HCEC 1CT (cell line): ENCODE results near the gene EEFSEC.
A peak's percentile ranks its signal among the peaks of the same experiment; 100 is the strongest.

Experiments
- DNase-seq: peaks from one replicate; pipeline ENCODE4 v3.0.0-alpha.2; 2017

The EEFSEC gene

DNA sequence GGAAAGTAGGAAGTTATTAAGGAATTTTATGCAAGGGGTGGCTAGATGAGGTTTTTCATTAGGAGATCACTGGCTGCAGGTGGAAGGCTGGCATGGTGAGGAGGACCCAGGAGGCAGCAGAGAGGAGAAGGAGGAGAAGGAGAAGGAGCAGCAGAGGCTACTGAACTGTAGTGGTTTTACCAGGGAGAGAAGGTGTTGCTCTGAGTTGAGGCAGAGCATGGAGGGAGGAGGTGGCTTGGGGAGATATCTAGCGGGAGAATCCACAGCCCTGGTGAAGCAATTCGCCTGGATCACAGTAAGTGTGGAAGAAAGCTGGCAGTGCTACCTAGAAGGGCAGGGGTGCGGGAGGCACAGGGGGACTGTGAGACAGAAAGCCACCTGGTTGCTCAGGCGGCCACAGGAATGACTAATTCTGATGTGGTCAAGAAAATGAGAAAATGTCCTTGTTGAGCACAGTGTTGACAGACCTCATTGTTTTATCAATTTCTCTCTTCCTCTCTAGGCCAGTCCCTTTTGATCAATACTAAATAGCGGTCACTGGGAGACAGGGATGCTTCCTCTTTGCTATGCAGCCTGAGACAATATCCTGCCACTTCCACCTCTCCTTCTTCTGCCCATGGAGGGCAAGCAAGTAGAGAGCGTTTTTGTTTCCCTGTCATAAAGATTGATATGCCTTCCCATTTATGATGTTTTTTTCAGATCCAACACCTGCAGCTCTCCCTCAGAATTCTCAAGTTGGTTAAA lies 94.6 kb downstream of the EEFSEC start:
- DNase-seq = no peak

DNA sequence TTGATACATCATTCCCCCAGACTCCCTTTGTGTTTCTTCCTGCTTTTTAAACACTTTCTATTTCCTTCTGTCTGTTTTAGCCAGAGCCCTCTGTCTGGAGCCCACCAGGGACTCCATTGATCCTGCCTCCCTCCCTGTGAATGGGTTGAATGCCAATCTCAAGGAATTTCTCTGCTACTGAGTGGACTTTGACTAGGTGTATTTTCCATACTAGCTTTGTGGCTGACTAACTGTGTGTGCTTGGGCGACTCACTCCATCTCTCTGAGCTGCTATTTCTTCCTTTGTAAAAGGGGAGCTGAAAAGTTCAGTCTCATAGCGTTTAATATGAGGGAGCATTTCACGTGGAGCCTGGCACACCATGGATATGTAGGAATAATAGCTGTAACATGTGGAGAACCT lies 98.8 kb downstream of the EEFSEC start:
- DNase-seq = no peak

DNA sequence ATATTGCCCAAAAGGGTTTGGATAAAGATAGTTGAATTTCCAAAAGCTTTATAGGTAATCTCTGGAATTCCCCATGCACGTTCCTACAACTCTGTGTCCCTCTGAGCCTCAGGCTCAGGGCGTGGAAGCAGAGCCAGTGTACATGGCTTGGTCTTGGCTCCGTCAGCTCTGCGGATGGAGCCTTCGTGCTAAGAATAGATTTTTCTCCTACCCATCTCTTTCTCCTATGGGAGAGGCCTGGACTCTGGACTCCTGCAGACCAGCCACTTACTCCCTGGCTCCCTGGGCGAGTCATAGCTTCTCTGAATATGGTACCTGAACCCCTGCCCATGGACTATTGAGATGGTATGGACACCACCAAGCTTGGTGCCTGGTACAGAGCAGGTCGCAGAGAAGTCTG lies 99.9 kb downstream of the EEFSEC start:
- DNase-seq = no peak

DNA sequence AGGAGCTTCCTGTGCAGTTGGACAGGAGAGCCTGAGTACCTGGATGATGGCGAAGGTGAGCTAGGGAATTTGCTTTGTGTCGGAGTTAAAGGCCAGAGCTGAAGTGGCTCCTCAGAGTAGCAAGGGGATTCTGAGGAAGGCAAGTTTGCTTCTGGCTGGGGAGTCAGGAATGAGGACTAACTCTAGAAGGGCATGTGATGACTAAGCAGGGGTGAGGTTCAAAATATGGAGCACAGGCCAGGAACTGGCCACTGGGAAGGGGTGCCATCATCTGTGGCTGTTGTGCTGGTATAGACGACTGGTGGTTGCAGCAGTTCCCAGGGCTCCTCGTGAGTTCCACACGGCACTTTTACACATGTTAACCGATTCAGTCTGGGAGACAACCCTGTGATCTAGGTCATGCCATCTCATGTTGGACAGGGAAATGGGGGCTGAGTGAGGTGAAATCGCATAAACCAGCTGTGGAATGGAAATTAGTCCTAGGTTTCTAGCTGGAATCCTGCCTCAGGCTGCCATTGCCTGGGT lies 100.8 kb downstream of the EEFSEC start:
- DNase-seq = no peak

DNA sequence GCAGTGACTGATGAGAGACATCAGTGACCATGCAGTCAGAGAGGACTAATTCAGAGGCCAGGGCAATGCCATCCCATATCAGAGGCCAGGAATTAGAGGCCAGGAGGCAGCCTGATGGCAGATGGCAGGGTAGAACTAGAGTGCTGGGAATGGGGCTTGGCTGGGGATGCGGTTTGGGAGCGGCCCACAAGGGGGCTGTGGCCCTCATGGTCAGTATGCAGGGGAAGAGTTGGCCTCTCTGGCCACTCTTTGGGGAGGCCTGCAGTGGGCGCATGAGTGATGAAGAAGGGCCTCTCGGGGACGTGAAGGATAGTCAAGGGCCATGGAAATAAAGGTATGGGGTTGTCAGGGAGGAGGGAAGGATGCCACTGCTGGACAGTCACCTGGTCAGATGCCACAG lies 101.7 kb downstream of the EEFSEC start:
- no peak for DNase-seq

DNA sequence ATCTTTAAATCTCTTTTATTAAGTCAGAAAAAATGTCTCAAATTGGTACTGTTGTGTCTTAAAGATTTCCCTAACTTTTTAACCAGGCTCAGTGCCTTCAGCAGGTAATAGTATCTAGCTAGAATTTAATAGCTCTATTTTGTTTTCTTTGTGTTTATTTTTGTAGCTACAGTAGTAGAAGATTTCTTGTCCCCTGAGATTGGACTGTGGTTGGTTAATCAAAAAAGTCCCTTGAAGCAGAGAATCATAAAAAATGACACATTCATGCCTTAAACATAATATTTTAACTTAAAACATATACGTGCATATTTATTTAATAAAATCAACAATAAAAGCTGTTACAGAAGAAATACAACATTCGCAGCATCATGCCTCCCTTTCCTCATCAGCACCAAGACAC lies 102.8 kb downstream of the EEFSEC start:
- no peak for DNase-seq

DNA sequence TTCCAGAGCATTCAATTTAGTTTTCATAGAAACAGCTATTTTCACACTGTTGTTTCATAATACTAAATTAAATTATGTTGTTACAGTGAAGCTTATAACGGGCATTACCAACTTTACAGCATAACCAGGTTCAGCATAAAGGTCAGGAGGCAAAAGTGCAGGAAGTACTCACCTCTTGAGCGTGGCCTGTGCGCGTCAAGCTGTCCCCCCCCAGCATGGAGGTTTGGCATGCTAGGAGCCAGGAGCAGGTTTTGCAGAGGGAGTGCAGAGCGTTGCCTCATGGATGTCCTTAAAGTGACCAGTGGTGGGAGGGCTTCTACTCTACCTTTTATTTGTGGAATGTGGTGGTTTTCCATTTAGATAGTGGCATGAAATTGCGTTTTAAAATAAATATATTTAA lies 104.4 kb downstream of the EEFSEC start:
- no peak for DNase-seq

DNA sequence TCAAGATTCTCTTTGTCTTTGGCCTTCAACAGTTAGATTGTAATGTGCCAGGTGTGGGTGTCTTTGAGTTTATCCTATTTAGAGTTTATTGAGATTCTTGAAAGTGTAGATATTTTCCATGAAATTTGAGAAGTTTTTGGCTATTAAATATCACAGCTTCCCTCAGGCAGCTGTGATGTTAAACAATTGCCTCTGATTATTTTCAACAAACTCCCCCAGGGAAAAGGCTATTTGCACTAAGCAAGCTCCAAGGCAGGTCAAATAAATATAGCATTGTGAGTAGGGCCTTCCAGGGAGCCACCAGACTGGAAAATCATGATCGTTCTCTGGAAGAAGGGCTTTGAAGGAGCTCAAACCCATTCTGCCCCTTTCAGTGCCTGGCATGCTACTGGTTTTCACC lies 107.0 kb downstream of the EEFSEC start:
- no peak for DNase-seq

DNA sequence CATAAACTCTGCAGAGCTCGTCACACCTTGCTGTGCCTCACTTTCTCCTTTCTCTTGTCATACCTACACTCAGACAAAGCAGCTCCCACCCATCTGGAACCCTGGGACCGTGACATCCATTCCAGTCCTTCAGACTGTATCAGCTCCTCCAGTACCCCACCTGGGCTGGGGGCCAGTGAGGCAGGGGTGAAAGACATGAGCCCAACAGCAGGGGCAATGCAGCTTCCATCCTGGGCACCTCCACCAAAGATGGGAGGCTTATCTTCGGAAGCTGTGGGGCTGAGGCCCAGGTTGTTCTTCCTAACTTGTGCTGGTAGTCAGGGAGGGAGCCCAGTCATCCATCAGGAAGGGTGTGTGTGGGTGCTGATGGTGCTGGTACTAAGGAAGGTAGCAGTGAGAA lies 109.2 kb downstream of the EEFSEC start:
- no peak for DNase-seq

DNA sequence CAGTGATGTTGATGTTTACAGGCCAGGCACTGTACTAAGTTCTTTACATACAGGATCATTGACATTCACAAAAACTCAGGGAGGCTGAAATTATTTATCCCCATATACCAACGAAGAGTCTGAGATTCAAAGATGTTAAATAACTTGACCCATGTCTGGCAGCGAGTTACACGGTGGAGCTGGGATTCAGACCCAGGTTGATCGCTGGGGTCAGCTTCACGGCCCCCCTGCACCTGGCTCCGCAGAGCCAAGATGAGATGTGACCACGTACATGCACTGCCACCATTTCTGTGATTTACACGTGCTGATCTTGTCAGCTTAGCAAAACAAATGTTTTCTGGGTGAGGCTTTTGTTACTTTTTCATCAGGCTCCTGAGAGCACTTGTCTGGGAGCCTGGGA lies 109.8 kb downstream of the EEFSEC start:
- DNase-seq = no peak

DNA sequence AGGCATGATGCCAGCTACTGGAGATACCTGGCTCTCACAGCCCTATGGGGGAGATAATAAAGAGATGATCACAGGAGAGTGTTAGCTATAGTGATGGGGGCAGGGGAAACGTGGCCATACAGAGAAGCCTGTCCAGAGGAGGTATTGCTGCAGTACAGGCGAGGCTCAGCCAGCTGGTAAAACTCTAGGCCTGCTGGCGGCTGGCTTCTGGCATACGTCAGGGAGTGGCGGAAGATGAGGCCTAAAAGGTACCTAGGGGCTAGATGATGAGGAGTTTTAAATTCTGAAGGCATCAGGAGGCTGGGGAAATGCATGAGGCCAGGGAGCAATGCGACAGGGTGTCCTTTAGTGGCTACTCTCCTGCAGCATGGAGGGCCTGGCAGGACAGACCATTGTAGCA lies 110.7 kb downstream of the EEFSEC start:
- no peak for DNase-seq

DNA sequence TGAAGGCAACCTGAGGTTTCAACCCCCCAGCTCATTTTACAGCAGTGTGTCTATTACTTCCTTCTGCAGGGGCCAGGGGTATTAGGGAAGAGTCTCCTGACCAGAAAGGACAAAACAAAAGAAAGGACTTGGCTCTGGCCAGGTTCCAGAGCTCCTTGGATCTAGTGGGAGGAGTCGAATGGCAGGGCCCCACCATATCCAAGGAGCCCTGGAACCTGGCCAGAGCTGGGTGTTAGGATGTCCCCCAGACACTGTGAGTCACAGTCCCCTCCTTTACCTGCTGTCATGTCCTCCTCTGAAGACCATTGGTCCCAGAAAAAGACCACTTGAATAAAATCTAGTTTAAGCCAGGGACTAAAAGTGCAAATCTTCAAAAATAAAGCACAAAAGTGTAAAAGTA lies 113.2 kb downstream of the EEFSEC start:
- DNase-seq = no peak

DNA sequence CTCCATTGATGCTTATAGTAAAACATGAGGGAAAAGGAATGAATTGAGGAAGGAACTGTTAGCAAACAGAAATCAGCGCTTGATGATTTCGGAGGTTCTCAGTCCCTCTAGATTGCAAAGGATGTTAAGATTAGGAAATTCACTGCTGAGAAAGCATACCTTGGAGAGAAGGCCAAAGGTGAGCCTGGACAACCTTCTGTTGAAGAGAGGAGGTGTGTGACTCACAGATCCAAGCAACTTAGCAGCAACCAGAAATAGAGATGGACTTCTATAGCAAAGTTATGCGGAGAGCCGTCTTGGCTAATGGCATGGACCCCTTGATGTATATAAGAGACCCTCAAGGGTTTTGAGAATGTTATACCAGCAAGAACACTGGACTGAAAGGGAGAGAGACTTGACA lies 114.3 kb downstream of the EEFSEC start:
- DNase-seq = no peak

DNA sequence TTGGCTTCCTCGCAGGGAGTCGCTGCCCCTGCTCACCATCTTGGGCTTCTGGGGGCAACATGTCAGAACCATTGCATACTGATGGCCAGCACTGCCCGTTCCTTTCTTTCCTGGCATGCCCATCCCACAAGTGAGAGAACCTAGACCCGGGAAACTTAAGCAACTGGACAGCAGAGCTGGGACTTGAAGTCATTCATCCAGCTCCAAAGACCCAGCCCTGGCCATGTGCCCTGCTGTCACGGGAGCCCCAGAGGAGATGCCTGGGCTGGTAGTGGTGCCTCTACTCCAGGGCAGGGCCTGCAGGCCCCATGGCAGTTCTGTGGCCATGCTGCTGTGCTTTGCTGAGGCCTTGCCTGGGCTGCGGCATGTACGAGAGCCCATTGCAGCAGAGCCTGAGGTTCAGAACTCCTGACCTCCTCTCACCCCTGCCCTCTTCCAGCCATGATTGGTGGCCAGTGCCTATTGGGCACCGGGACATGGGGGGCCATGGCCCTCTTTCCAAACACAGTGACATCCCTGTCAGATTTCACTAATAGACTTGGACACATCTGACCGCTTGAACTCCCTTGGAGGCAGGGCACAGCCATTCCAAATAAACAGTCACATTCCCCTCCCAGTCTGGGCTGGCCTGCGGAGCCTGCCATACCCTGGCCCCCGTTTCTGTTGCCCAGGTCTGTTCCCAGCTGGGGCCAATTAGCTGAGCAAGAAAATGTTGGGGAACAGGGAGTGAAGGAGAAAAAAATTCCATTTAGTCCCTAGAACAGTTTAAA lies 115.9 kb downstream of the EEFSEC start:
- DNase-seq = no peak

DNA sequence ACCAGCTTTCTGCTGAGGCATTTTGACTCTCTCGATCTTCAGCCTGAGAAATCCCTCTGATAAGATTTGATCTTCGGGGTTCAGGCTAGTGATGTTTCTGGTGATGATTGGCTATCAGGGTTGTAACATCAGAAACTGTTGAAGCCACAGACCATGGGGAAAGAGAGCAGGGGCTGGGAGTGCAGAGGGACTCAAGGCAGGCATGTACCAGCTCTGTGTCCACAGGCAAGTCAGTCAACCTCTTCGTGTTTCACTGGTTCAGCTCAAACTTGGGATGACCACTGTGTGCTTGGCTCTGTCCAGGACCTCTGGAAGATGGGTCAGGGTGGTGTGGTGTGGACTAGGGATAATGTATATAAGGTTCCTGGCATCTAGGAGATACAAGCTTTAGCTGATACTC lies 116.5 kb downstream of the EEFSEC start:
- DNase-seq = no peak

DNA sequence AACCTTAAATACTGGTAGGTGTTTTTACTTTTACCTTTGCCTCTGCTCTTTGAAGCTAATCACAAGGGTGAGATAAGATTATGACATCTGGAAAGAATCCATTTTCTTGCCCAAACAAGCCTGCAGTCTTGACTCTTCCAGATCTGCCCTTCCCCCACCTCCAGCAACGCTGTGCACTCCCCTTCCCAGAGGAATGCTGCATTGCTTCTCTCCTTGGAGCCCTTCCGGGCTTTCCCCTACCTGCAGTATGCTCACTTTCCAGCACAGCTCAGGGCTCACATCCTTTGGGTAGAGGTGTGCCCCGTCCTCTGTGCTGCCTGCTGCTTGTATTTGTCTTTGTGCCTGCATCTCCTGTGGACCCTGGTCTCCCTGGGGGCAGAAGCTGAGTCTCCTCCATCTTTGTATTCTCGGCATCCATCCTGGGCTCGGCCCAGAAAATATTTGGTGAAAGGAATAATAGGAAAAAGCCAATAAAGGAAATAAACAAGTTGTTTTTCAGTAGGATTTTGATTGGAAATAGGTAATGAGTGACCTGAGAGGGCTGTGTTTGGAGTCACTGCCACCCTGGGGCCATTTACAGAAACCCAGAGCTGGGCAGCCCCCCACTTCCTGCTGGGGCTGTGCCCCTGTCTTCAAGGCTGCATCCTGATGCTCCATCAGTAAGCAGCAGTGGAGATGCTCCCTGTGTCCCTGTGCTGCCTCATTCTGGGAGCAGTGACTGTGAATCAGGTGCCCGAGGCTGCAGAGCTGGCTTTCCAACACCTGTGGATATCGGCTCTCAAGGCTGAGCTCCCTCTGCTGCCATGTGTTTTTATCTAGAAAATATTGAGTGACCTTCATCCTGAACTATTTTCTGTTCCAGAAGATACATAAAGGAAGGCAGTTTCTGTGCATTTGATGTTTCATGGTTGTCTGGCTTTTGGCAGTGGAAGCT lies 117.5 kb downstream of the EEFSEC start:
- DNase-seq = no peak

DNA sequence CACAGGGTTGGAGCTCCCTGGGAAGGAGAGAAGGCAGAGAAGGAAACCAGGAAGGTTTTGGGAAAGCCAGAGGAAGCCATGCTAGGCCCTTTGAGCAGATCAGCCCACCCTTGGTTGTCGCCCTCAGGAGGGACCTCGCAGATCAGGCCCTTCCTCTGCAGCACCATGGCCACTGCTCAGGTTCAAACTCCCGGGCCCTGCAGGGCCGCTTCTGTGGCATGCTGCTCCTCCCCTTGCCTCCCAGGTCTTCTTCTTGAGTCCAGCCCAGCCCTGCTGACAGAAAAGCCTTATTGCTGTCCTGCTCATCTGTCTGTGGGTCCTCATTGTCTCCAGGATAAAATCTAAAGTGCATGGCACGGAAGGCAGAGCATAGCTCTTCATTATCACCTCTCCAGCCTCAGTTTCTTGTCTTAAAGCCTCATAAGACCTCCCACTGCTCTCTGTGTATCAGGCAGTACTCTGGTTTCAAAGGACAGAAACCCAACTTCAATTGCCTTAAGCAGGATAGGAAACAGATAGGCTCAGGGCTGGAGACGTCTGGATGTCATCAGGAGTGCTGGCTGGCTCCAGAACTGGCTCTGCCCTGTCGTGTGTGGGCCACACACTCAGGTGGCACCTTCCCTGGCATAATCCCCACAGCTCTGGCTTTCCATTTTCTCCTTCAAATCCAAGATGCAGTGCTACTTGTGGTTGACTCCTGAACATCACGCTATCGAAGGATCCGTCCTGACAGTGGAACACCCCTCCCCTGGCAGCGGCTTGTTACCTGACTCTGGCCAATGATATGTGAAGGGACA lies 118.5 kb downstream of the EEFSEC start:
- no peak for DNase-seq

DNA sequence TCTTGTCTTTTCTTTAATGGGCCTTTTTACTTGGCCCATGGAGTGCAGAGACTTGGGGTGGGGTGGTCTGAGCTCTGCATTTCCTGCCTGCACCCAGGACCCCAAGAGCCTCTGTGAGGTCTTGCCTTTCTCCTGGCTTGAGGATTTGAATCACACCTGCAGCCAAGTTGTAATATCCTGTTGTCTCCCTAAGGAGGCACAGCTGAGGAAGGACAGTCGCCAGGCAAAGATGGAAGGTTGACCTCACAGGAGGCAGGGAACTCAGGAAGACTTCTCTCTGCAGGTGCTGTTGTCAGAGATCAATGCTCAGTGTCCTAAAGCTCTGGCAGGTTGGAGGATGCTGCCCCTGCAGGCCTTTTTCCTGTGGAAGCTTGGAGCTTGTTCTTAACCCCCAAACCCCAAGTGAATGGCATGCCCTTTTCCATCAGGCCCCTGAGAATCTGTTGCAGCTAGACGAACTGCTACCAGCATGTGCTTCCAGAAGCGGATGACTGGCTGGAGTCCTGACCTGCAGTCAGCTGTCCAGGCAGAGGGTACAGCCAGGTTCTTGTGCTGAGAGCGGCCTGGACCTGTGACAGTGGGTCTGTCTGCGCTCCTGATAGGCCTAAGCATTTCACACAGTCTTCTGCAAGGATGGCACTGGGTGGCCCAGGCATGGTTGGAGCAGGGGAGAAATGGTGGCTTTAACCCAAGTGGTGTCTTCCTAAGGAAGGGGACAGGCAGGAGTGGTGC lies 120.0 kb downstream of the EEFSEC start:
- DNase-seq = no peak

DNA sequence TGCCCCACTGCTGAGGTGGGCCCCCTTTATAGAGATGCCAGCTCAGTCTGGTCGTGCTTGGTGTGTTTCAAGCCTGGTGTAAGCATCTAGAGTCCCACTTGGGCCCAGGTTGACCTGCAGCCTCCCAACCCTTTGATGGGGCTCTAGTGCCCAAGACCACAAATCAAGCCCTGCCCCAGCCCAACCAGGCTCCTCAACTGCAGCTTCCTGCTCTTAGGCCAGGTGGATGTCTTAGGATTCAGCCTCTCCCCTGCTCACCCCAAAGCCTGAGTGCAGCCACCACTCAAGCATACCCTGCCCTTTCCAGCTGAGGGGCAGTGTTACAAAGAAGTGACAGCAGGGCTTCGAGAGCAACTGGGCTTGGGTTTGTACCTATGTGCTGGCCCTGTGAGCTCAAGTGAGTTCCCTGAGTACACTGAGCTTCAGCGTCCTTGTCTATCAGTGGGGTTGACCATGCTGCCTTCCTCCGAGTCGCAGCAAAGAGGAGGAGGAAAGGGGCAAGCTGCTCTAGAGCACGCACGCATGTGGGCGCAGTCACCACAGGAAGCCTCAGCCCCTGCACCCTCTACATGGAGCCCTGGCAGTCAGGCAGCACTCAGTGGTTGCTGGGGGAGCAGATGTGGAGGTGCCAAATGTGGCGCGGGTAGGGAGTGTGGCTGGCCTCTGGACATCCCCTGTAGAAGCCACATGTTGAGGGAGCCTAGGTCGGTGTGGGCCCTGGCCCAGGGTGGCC lies 120.7 kb downstream of the EEFSEC start:
- no peak for DNase-seq

DNA sequence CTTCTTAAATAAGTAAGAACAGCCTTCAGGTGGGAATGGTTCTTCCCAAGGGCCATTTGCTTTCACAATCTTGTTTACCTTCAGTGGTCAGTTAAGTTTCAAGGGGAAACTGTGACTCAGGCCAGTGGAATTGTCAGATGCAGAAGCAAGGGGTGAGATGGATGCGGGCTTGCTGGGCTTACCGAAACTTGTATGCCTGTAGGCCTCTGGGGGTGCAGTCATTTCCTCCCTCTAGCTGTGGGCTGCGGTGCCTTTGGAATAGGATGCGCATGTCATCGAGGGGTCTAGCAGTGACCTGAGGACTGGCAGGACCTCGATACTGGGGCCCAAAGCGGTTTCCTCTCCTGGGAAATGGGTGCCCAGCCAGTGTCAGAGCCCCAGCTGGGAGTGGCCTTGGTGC lies 121.6 kb downstream of the EEFSEC start:
- peak; percentile 27 for DNase-seq
